T-helper 2 cell treated with Interferon-gamma antibody and Interleukin-4, amounts not matched to agents 5 μg/mL and 100 μg/mL, for 36 hours (primary cell): ENCODE data around the gene AMPD2.
"Not testable (repeated sequence)": the region's sequence is repeated elsewhere in the genome, so short reads cannot be mapped to it uniquely, and the experiment has no call there.

ENCODE experiments used
- DNase-seq: peaks from one replicate; pipeline ENCODE4 v3.0.0; 2021; ENCODE audit warnings: low spot score
- H3K27ac Mint-ChIP-seq: one replicate; pipeline ENCODE4 v1.8.0; 2021; ENCODE audit warnings: mild to moderate bottlenecking, mixed read lengths
- H3K27me3 Mint-ChIP-seq: one replicate; pipeline ENCODE4 v1.8.0; 2021; ENCODE audit warnings: low read depth, mixed read lengths
- H3K36me3 Mint-ChIP-seq: one replicate; pipeline ENCODE4 v1.8.0; 2021; ENCODE audit warnings: low read depth, mixed read lengths
- H3K4me1 Mint-ChIP-seq: one replicate; pipeline ENCODE4 v1.8.0; 2021; ENCODE audit warnings: low read depth, mixed read lengths
- H3K4me3 Mint-ChIP-seq: one replicate; pipeline ENCODE4 v1.8.0; 2022; ENCODE audit warnings: mild to moderate bottlenecking, moderate library complexity, mixed read lengths
- H3K9me3 Mint-ChIP-seq: one replicate; pipeline ENCODE4 v1.8.0; 2021; ENCODE audit warnings: mixed read lengths

Gene AMPD2

DNA sequence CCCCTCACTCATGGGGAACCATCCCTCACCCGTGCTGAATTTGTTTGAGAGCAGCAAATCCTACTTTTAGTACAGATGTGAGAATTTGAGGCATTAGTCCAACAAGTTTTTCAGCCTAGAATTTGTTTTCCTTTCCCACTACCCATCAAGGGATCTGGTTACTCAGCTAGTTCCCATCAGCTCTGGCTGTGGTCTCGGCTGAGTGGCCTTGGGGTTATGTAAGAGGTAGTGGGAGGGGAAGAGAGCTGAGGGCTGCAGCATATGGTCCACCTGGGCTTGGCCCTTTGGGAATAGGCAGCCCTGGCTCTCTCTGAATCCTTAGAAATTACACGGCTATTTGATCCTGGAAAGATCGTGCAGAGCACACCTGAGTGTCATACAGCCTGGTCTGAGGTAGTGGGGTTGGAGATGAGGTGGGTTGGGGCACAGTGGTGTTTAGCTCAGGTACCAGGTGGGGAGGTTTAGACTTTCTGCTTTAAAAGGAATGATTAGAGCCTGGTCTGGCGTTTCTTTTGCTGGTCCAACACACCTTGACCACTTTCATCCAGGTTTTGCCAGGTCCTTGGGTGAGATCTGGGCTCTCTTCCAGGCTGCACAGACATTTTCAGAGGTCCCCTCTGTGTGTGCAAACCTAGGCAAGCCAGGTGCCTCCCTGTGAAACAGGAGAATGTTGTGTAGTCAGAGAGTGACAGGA, 40.5 kb downstream of the AMPD2 start:
- H3K36me3 Mint-ChIP-seq = peaks cover 1% of the 10 kb centered on the region
- H3K27ac Mint-ChIP-seq = no peak overlapping the region
- H3K4me1 Mint-ChIP-seq = peaks cover 13% of the 10 kb centered on the region
- no peaks in the 10 kb centered on the region for H3K27me3 Mint-ChIP-seq
- DNase-seq = no peak
- no peaks in the 10 kb centered on the region for H3K9me3 Mint-ChIP-seq
- no peak overlapping the region for H3K4me3 Mint-ChIP-seq

DNA sequence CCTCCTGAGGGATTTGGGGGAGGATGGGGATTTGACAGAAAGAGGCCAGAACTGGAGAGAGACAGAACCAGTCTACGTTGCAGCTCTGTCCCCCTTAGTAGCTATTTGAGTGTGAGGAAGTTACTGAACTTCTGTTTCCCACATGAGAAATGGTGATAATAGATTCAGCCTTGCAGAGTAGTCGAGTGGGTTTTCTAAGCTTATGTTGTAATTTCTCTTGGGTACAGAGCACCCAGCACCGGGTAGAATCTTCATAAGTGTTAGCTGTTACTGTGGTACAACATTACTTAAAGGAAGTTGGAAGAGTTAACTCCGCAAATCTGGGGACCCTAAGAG, 41.0 kb downstream of the AMPD2 start:
- H3K27me3 Mint-ChIP-seq, H3K27ac Mint-ChIP-seq, H3K4me1 Mint-ChIP-seq, DNase-seq, H3K9me3 Mint-ChIP-seq, H3K36me3 Mint-ChIP-seq, H3K4me3 Mint-ChIP-seq: not testable (repeated sequence)

DNA sequence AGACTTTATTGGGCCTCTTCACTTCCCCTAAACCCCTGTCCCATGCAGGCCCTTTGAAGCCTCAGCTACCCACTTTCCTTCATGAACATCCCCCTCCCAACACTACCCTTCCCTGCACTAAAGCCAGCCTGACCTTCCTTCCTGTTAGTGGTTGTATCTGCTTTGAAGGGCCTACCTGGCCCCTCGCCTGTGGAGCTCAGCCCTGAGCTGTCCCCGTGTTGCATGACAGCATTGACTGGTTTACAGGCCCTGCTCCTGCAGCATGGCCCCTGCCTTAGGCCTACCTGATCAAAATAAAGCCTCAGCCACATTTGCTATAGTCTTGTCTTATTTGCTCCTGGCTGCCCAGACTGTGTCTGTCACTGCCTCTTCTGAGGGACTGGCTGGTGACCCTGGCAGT, 41.8 kb downstream of the AMPD2 start:
- H3K4me3 Mint-ChIP-seq = no peak overlapping the region
- peaks cover 4% of the 10 kb centered on the region for H3K4me1 Mint-ChIP-seq
- no peak for DNase-seq
- H3K36me3 Mint-ChIP-seq = peaks cover 1% of the 10 kb centered on the region
- no peaks in the 10 kb centered on the region for H3K27me3 Mint-ChIP-seq
- no peaks in the 10 kb centered on the region for H3K9me3 Mint-ChIP-seq
- H3K27ac Mint-ChIP-seq = peak overlapping the region; percentile 0

DNA sequence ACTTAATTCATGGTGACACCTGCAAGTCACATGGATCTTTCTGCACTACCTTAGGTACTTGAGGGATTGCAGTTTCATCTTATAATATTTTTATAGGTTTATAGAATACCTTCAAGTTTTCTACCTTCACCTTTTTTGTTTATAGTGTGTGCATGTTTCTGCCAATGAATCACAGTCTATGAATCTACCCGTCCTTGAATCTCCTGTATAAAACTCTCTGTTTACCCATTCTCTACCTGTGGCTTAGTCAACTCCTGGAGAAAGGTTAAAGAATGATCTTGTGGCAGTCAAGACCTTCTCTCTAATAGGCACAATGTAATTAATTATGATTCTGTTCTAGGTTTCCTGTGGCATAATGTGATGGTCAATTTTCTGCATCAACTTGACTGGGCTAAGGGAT, 45.0 kb downstream of the AMPD2 start:
- DNase-seq = no peak
- H3K27me3 Mint-ChIP-seq = no peaks in the 10 kb centered on the region
- no peak overlapping the region for H3K4me3 Mint-ChIP-seq
- H3K9me3 Mint-ChIP-seq = no peaks in the 10 kb centered on the region
- peaks cover 3% of the 10 kb centered on the region for H3K36me3 Mint-ChIP-seq
- H3K4me1 Mint-ChIP-seq = peaks cover 14% of the 10 kb centered on the region
- H3K27ac Mint-ChIP-seq = no peak overlapping the region

DNA sequence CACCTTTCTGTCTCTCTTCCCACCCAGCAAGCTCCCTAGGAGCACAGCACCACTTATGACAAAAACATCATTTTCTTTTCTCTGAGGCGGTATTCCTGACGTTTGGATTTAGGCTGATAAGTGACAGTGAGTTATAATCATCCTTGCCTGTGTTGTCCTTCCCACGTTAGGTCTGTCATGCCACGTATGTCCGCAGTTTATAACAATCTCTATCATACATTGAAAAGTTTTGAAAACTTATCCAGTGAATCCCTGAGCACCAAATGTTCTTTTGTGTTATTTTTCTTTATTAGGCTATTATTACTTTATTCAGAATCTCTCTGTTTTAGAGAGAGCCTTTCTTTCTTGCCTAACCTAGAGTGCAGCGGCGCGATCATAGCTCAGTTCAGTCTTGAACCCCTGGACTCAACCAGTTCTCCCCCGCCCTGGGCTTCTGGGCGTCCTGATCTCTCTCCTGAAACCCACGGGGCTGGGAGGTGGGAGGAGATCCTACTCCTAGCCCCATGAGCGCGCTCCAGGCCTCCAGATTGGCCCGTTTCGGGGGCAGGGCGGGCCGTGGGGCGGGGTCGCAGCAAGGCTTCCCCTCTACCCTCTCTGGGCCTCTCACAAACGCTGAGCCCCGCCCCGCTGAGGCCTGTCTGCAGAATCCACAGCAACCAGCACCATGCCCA, 48.0 kb downstream of the AMPD2 start, which contains the start of gene GSTM2:
TSS of gene GSTM2 (plus strand) at position 606 of the 671 bp plus-strand sequence. CDS start at position 665, 59 bp downstream.
- peak within 1 kb of the TSS; percentile 68 for H3K4me3 Mint-ChIP-seq
- DNase-seq = peak; percentile 88
- peaks cover 22% of the 10 kb centered on the region for H3K4me1 Mint-ChIP-seq
- no peaks in the 10 kb centered on the region for H3K9me3 Mint-ChIP-seq
- no peaks in the 10 kb centered on the region for H3K27me3 Mint-ChIP-seq
- H3K36me3 Mint-ChIP-seq = peaks cover 2% of the 10 kb centered on the region
- H3K27ac Mint-ChIP-seq = no peak within 1 kb of the TSS

DNA sequence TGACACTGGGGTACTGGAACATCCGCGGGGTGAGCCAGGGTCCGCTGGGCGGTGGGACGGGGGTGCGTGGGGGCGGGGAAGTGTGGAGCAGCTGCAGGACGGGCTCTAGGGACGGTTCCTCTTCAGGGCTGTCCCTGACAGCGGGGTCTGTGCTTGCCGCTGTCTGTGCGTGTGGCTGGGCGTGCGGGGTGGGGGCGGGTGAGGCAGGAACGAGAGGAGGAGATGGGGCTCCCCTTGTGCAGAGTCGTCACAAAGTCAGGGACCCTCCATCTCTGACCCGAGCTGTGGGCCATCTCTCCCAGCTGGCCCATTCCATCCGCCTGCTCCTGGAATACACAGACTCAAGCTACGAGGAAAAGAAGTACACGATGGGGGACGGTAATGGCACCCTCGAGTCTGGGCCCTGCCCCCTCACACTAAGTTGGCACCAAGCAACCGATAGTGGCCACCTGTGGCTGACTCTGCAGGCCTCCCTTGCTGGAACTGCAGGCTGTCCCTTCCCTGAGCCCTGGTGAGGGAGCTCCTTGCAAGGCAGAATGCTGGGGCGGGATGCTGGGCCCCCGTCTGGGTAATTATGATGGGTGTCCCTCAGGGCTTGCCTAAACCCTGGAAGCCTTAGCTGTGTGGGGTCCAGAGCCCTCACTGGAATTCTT, 48.6 kb downstream of the AMPD2 start:
- DNase-seq = no peak
- H3K36me3 Mint-ChIP-seq = peaks cover 2% of the 10 kb centered on the region
- no peak overlapping the region for H3K27ac Mint-ChIP-seq
- no peaks in the 10 kb centered on the region for H3K9me3 Mint-ChIP-seq
- H3K4me1 Mint-ChIP-seq = peaks cover 22% of the 10 kb centered on the region
- H3K4me3 Mint-ChIP-seq = peak overlapping the region; percentile 68
- no peaks in the 10 kb centered on the region for H3K27me3 Mint-ChIP-seq

DNA sequence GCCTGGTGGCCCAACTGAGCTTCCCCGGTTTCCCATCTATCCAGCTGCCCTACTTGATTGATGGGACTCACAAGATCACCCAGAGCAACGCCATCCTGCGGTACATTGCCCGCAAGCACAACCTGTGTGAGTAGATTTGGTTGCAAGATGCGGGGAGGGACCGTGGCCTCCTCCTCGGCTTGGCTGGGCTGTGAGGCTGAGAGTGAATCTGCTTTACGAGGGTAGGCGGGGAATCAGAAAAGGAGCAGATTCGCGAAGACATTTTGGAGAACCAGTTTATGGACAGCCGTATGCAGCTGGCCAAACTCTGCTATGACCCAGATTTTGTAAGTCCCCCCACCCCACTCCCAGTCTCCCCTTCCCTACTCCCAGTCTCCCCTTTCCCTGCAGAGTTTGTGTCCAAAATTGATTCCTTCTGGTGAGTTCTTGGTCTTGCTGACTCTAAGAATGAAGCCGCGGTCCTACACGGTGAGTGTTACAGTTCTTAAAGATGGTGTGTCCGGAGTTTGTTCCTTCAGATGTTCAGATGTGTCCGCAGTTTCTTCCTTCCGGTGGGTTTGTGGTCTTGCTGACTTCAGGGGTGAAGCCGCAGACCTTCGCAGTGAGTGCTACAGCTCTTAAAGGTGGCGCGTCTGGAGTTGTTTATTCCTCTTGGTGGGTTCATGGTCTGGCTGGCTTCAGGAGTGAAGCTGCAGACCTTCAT, 49.8 kb downstream of the AMPD2 start:
- peak overlapping the region; percentile 46 for H3K27ac Mint-ChIP-seq
- H3K36me3 Mint-ChIP-seq = peaks cover 2% of the 10 kb centered on the region
- H3K27me3 Mint-ChIP-seq = no peaks in the 10 kb centered on the region
- DNase-seq = peak; percentile 33
- peak overlapping the region; percentile 68 for H3K4me3 Mint-ChIP-seq
- H3K9me3 Mint-ChIP-seq = no peaks in the 10 kb centered on the region
- H3K4me1 Mint-ChIP-seq = peaks cover 22% of the 10 kb centered on the region

DNA sequence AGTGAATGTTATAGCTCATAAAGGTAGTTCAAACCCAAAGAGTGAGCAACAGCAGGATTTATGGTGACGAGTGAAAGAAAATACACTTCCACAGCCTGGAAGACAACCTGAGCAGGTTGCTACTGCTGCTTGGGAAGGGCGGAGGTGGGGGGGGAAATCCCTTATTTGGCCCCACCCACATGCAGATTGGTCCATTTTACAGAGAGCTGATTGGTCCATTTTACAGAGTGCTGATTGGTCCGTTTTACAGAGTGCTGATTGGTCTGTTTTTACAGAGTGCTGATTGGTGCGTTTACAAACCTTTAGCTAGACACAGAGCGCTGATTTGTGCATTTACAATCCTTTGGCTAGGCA, 50.3 kb downstream of the AMPD2 start:
- H3K36me3 Mint-ChIP-seq, DNase-seq, H3K9me3 Mint-ChIP-seq, H3K27me3 Mint-ChIP-seq: not testable (repeated sequence)
- Mint-ChIP-seq H3K4me1 (peaks cover 22% of the 10 kb centered on the region), H3K27ac (peak overlapping the region; percentile 46), H3K4me3 (peak overlapping the region; percentile 68)

DNA sequence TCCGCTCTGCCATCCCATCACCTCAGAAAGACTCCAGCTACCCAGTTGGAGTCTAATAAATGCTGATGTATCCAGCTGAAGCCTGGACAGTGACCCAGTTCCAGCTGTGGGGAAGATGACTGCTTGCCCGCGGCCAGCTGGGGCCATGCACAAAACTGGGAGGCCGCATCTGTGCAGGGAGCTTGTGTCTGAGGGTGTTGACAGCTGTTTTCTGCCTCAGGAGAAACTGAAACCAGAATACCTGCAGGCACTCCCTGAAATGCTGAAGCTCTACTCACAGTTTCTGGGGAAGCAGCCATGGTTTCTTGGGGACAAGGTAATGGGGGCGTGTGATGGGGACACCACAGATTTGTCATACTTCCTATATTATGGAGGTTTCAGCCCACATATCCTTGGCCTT, 51.4 kb downstream of the AMPD2 start:
- Mint-ChIP-seq H3K27me3 (no peaks in the 10 kb centered on the region), H3K27ac (no peak overlapping the region), H3K4me1 (peaks cover 22% of the 10 kb centered on the region), H3K4me3 (no peak overlapping the region), H3K36me3 (peaks cover 2% of the 10 kb centered on the region), H3K9me3 (no peaks in the 10 kb centered on the region)
- DNase-seq = no peak

DNA sequence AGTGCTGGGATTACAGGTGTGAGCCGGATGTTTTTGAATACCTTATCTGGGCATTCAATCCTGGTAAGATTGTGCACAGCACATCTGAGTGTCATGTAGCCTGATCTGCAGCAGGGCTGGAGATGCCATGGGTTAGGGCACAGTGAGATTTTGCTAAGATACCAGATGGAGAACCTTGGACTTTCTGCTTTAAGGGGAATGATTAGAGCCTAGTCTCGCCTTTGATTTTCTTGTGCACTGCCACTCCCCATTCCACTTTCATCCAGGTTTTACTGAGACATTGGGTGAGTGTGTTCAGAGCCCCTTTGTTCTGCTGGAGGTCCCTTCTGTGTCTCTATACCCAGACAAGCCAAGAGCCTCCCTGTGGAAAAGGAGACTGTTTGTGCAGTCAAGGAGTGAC, 54.2 kb downstream of the AMPD2 start:
- DNase-seq, H3K4me3 Mint-ChIP-seq, H3K36me3 Mint-ChIP-seq, H3K9me3 Mint-ChIP-seq, H3K27ac Mint-ChIP-seq, H3K27me3 Mint-ChIP-seq: not testable (repeated sequence)
- peaks cover 14% of the 10 kb centered on the region for H3K4me1 Mint-ChIP-seq

DNA sequence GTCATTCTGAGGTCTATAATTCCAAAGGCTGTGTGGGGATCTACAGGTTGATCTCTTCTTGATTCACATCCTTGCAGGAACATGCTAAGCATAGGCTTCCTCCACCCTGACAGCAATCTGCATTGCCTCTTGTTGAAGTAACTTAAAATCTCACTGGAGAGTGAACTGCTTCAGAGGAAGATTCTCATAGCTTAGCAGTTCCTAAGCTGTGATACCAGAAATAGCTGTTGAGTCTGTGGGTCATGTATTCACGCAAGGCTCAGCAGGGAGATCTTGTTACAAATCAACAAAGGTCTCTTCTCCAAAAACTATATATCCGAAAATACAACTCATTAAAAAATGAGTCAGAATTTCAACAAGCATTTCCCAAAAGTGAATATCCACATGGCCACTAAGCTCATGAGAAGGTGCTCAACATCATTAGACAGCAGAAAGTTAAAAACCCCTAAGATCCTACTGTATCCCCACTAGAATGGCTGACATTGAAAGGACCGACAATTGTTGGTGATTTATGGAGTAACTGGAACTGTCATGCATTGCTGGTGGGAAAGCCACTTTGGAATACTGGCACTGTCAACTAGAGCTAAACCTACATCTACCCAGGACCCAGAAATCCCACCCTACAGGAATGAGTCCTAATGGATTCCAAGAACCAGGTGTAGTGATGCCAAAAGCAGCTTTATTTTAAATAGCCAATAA, 57.2 kb downstream of the AMPD2 start:
- not testable (repeated sequence) for DNase-seq, H3K27me3 Mint-ChIP-seq, H3K4me3 Mint-ChIP-seq, H3K36me3 Mint-ChIP-seq, H3K27ac Mint-ChIP-seq, H3K9me3 Mint-ChIP-seq, H3K4me1 Mint-ChIP-seq

DNA sequence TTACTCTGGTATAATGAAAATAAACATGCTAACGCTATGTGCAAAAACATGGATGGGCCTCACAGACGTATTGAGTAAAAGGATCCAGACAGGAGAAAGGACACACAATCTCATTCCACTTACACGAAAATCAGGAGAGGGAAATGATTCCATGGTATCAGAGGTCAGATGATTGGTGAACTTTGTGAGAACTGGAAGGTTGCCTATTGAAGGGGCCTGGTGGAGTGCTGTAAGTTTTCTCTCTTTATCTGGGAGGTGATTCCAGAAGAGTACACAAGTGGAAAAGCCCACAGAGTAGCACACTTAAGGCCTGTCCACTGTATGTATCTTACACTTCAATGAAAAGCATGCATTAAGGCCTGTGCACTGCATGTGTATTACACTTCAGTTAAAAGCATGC, 57.8 kb downstream of the AMPD2 start:
- no peaks in the 10 kb centered on the region for H3K4me1 Mint-ChIP-seq
- no peaks in the 10 kb centered on the region for H3K27me3 Mint-ChIP-seq
- H3K4me3 Mint-ChIP-seq = no peak overlapping the region
- no peak for DNase-seq
- H3K27ac Mint-ChIP-seq = no peak overlapping the region
- no peaks in the 10 kb centered on the region for H3K9me3 Mint-ChIP-seq
- no peaks in the 10 kb centered on the region for H3K36me3 Mint-ChIP-seq

DNA sequence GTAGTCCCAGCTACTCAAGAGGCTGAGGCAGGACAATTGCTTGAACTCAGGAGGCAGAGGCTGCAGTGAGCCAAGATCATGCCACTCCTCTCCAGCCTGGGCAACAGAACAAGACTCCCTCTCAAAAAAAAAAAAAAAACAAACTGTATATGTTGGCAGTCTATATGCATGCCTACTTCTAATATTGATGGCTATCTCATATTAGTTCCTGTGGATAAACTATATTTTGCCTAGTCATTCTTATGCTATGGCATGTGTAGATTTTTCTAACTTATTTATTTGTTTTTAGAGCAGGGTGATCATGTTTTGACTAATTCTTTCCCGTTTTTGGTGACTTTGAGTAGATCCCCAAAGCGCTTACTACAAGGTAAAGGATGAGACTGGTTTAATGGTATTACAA, 59.0 kb downstream of the AMPD2 start:
- not testable (repeated sequence) for H3K27me3 Mint-ChIP-seq, H3K4me3 Mint-ChIP-seq, H3K9me3 Mint-ChIP-seq

More for the DNA sequence above, 59.0 kb downstream of the AMPD2 start:
- not testable (repeated sequence) for H3K4me1 Mint-ChIP-seq, H3K36me3 Mint-ChIP-seq, H3K27ac Mint-ChIP-seq, DNase-seq
